ENCODE measurements around the gene ZC3H12A.

GRCh38 chr1:37455516-37455915 is 18.9 kb upstream of the ZC3H12A start:
- no peak for TF ChIP-seq POLR2AphosphoS5 (IDR thresholded peaks at IDR 0.05)
- TF ChIP-seq CTCF (IDR thresholded peaks at IDR 0.05), result no peak
